Nephron (organoid): ENCODE measurements around the gene SSH2.

Experiments
- H3K27ac Mint-ChIP-seq, 3 experiments: 2 replicates each; pipeline ENCODE4 v1.8.0; 2020; ENCODE audit warnings: mixed read lengths in 3 of 3, mild to moderate bottlenecking in 2 of 3, moderate library complexity in 1 of 3
- H3K27me3 Mint-ChIP-seq: 2 replicates; pipeline ENCODE4 v1.8.0; 2021; ENCODE audit warnings: low read depth, mild to moderate bottlenecking, moderate library complexity, mixed read lengths
- H3K36me3 Mint-ChIP-seq: 2 replicates; pipeline ENCODE4 v1.8.0; 2020; ENCODE audit warnings: low read depth, mixed read lengths
- H3K4me1 Mint-ChIP-seq: 2 replicates; pipeline ENCODE4 v1.8.0; 2020; ENCODE audit warnings: mixed read lengths
- H3K4me3 Mint-ChIP-seq, 3 experiments: 2 replicates each; pipeline ENCODE4 v1.8.0; 2020; ENCODE audit warnings: mild to moderate bottlenecking in 3 of 3, mixed read lengths in 3 of 3, moderate library complexity in 2 of 3
- H3K9me3 Mint-ChIP-seq: 2 replicates; pipeline ENCODE4 v1.8.0; 2020; ENCODE audit warnings: mixed read lengths
- CTCF ChIP-seq, 3 experiments: fragments of 200-600 bp; sonication (generic); IDR thresholded peaks; one replicate each; pipeline ENCODE4 v1.5.0; 2021; ENCODE audit warnings: antibody characterized with exemption in 3 of 3; ENCODE audit not compliant: unreplicated experiment in 3 of 3

The SSH2 gene

GRCh38 chr17:29746669-29747068 lies 183.4 kb downstream of the SSH2 start:
- Mint-ChIP-seq H3K27me3 (no peaks in the 10 kb centered on the region), H3K27ac (no peak overlapping the region), H3K36me3 (no peaks in the 10 kb centered on the region), H3K4me1 (peaks cover 15% of the 10 kb centered on the region), H3K9me3 (no peaks in the 10 kb centered on the region), H3K4me3 (no peak overlapping the region)
- no peak for TF ChIP-seq CTCF (IDR thresholded peaks at IDR 0.05; ENCODE audit: unreplicated experiment in 3 of 3)

- H3K36me3 Mint-ChIP-seq, result no peaks in the 10 kb centered on the region
- no peaks in the 10 kb centered on the region for H3K9me3 Mint-ChIP-seq
- H3K4me1 Mint-ChIP-seq, result peaks cover 15% of the 10 kb centered on the region
- no peaks in the 10 kb centered on the region for H3K27me3 Mint-ChIP-seq
- H3K27ac Mint-ChIP-seq, result peak overlapping the region in 2 of 3 experiments; percentile 4 to 78
- no peak overlapping the region for H3K4me3 Mint-ChIP-seq
- TF ChIP-seq CTCF (IDR thresholded peaks at IDR 0.05; ENCODE audit: unreplicated experiment in 3 of 3), result no peak
These were observed 185.9 kb downstream of the SSH2 start for GRCh38 chr17:29744121-29744520.

- Mint-ChIP-seq H3K27ac (no peak overlapping the region), H3K27me3 (no peaks in the 10 kb centered on the region), H3K4me1 (peaks cover 15% of the 10 kb centered on the region), H3K36me3 (no peaks in the 10 kb centered on the region), H3K9me3 (no peaks in the 10 kb centered on the region), H3K4me3 (no peak overlapping the region)
- TF ChIP-seq CTCF (IDR thresholded peaks at IDR 0.05; ENCODE audit: unreplicated experiment in 3 of 3), result no peak
These were observed 187.9 kb downstream of the SSH2 start for GRCh38 chr17:29742210-29742513.

- Mint-ChIP-seq H3K9me3 (no peaks in the 10 kb centered on the region), H3K36me3 (no peaks in the 10 kb centered on the region), H3K27ac (no peak overlapping the region), H3K4me3 (no peak overlapping the region), H3K4me1 (peaks cover 11% of the 10 kb centered on the region), H3K27me3 (no peaks in the 10 kb centered on the region)
- no peak for TF ChIP-seq CTCF (IDR thresholded peaks at IDR 0.05; ENCODE audit: unreplicated experiment in 3 of 3)
These were observed 190.0 kb downstream of the SSH2 start for GRCh38 chr17:29740017-29740416.

GRCh38 chr17:29734640-29735039 lies 195.4 kb downstream of the SSH2 start:
- no peak overlapping the region for H3K4me3 Mint-ChIP-seq
- peaks cover 12% of the 10 kb centered on the region for H3K4me1 Mint-ChIP-seq
- peaks cover 1% of the 10 kb centered on the region for H3K36me3 Mint-ChIP-seq
- no peaks in the 10 kb centered on the region for H3K27me3 Mint-ChIP-seq
- H3K27ac Mint-ChIP-seq, result peak overlapping the region in 2 of 3 experiments; percentile 7 to 12
- H3K9me3 Mint-ChIP-seq, result no peaks in the 10 kb centered on the region
- no peak for TF ChIP-seq CTCF (IDR thresholded peaks at IDR 0.05; ENCODE audit: unreplicated experiment in 3 of 3)

- Mint-ChIP-seq H3K27me3 (no peaks in the 10 kb centered on the region), H3K27ac (peak overlapping the region in 1 of 3 experiments; percentile 6), H3K4me1 (peaks cover 12% of the 10 kb centered on the region), H3K36me3 (peaks cover 11% of the 10 kb centered on the region), H3K4me3 (no peak overlapping the region), H3K9me3 (peaks cover 6% of the 10 kb centered on the region)
- no peak for TF ChIP-seq CTCF (IDR thresholded peaks at IDR 0.05; ENCODE audit: unreplicated experiment in 3 of 3)
These were observed 196.9 kb downstream of the SSH2 start for GRCh38 chr17:29733166-29733565.
